Gastroesophageal sphincter (tissue), 3 donors: Measurements from ENCODE around the gene PRPF6.

ENCODE experiments used
- CTCF ChIP-seq, 4 experiments: fragments of 200-600 bp in 2 of 4; fragments of 450-650 bp in 2 of 4; sonication (generic) in 1 of 4; IDR thresholded peaks; one replicate each; pipeline ENCODE4 v1.5.1; 2017 to 2019; ENCODE audit warnings: antibody characterized with exemption in 4 of 4, mild to moderate bottlenecking in 2 of 4, moderate library complexity in 2 of 4
- EP300 ChIP-seq: sonication (generic); formaldehyde crosslinking; IDR thresholded peaks from one replicate; pipeline ENCODE4 v1.6.1; 2017; ENCODE audit warnings: antibody characterized with exemption, mild to moderate bottlenecking
- POLR2A ChIP-seq, 2 donors: fragments of 450-650 bp; IDR thresholded peaks; one replicate each; pipeline ENCODE4 v1.6.1; 2017; ENCODE audit warnings: antibody characterized with exemption in 2 of 2, mild to moderate bottlenecking in 2 of 2, moderate library complexity in 1 of 2

DNA sequence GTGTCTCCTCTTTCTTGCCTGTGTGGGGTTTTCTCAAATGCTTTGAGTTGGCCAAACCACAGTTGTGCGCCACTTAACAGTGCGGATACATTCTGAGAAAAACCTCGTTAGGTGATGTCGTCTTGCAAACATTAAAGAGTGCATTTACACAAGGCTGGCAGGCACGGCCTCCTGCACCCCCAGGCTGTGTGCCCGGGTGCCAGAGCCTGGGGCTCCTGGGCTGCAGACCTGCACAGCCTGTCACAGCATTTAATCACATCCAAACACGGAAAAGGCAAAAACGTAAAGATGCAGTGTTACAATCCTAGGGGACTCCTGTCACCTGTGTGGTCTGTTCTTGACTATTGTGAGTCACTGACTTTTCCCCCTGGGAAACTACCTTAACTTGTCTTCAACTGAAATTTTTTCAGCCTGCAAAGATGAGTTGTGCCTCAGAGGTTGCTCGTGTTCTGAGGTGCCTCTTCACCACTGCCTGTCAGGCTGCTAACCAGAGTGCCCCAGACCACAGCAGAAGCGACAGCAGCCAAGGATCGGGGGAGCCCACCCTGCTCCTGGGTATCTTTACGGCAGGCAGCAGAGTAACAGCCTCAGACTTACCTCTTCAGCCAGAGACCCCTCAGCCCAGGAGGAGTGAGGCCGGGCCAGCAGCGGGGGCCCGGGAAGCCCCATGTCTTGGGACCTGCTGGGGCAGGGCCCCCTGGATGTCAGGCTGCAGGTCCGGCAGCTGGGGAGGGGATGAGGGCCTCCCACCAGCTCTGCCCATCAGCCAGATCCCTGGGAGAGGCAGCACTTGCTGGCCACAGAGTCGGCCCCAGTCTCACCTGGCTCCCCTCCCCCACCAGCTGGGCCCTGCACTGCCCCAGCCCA, 54.4 kb downstream of the PRPF6 start:
- TF ChIP-seq CTCF (IDR thresholded peaks at IDR 0.05) (no peak), EP300 (no peak), POLR2A (IDR thresholded peaks at IDR 0.05) (no peak)
